Measurements from ENCODE around the gene FCGR2B.
"Not testable (repeated sequence)": the region's sequence is repeated elsewhere in the genome, so short reads cannot be mapped to it uniquely, and the experiment has no call there.

DNA sequence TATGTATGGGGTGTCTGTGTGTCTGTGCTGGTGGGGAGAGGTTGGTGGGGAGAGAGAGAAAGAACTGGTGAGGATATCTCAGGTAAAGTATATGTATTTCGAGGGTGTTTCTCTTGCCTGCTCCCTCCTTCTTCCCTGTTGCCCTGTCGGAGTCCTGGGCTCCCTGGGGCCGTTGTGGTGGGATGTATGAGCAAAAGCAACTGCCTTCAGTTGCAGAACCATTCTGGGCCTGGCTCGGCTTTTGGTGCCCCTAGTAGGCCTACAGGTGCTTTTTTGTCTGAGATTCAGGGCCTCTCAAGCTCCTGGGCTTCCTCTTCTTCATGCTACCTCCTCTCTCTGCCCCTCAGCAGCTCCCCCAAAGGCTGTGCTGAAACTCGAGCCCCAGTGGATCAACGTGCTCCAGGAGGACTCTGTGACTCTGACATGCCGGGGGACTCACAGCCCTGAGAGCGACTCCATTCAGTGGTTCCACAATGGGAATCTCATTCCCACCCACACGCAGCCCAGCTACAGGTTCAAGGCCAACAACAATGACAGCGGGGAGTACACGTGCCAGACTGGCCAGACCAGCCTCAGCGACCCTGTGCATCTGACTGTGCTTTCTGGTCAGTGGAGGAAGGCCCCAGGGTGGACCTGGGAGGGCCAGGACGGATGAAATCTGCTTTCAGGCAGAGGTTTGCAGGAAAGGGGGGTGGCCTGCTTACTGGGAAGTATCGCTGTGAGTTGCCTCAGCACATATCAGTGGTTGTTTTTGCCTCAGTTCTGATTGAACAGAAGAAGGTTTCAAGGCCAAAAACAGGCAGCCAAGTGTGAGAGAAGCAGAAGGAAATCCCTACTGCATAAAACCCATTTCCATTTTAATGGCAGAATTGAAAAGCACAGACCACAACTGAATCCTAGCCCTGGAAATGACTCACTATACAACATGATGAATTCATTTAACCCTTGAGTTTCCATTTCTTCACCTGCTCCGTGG lies 8.4 kb downstream of the FCGR2B start:
- TF ChIP-seq, protein P1, sequence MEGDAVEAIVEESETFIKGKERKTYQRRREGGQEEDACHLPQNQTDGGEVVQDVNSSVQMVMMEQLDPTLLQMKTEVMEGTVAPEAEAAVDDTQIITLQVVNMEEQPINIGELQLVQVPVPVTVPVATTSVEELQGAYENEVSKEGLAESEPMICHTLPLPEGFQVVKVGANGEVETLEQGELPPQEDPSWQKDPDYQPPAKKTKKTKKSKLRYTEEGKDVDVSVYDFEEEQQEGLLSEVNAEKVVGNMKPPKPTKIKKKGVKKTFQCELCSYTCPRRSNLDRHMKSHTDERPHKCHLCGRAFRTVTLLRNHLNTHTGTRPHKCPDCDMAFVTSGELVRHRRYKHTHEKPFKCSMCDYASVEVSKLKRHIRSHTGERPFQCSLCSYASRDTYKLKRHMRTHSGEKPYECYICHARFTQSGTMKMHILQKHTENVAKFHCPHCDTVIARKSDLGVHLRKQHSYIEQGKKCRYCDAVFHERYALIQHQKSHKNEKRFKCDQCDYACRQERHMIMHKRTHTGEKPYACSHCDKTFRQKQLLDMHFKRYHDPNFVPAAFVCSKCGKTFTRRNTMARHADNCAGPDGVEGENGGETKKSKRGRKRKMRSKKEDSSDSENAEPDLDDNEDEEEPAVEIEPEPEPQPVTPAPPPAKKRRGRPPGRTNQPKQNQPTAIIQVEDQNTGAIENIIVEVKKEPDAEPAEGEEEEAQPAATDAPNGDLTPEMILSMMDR (IDR thresholded peaks at IDR 0.05): not testable (repeated sequence)
- not testable (repeated sequence) for TF ChIP-seq ZFX (IDR thresholded peaks at IDR 0.05; ENCODE audit: borderline replicate concordance)
